DND-41 (cell line): ENCODE data around the gene CEP104.

Experiments
- ATAC-seq: fragments of 200-7000 bp; cut with Tn5 transposase; 3 replicates; pipeline ENCODE4 v1.9.1; 2021; ENCODE audit warnings: low read depth; ENCODE audit not compliant: insufficient read depth
- DNase-seq: peaks from one replicate; pipeline ENCODE4 v3.0.0-alpha.2; 2020
- H2AFZ ChIP-seq: 2 replicates; pipeline ENCODE4 v1.6.0; 2012; ENCODE audit warnings: low read depth, low read length
- H3K27ac ChIP-seq: 2 replicates; pipeline ENCODE4 v1.5.1; 2012; ENCODE audit warnings: low read length, inconsistent platforms
- H3K27me3 ChIP-seq: fragments of 200-600 bp; sonication (generic); 2 replicates; pipeline ENCODE4 v1.6.0; 2012; ENCODE audit warnings: low read length, mild to moderate bottlenecking, inconsistent platforms; ENCODE audit not compliant: insufficient read depth, poor library complexity
- H3K36me3 ChIP-seq: 2 replicates; pipeline ENCODE4 v1.5.1; 2012; ENCODE audit warnings: low read length, inconsistent platforms; ENCODE audit not compliant: insufficient read depth
- H3K4me1 ChIP-seq: 2 replicates; pipeline ENCODE4 v1.5.1; 2012; ENCODE audit warnings: mild to moderate bottlenecking, low read length; ENCODE audit not compliant: insufficient read depth
- H3K4me2 ChIP-seq: 2 replicates; pipeline ENCODE4 v1.6.0; 2012; ENCODE audit warnings: mild to moderate bottlenecking, moderate library complexity, low read length, inconsistent platforms; ENCODE audit not compliant: insufficient read depth
- H3K4me3 ChIP-seq, 2 experiments: fragments of 200-600 bp in 1 of 2; shearing (Covaris generic) in 1 of 2; 2 replicates each; pipeline ENCODE4 v1.5.1; 2012 to 2016; ENCODE audit warnings: inconsistent platforms in 2 of 2, low read length in 2 of 2, mild to moderate bottlenecking in 2 of 2, low read depth in 1 of 2, moderate library complexity in 1 of 2
- H3K79me2 ChIP-seq: 2 replicates; pipeline ENCODE4 v1.6.0; 2012; ENCODE audit warnings: low read length, inconsistent platforms; ENCODE audit not compliant: insufficient read depth
- H3K9ac ChIP-seq: 2 replicates; pipeline ENCODE4 v1.6.0; 2012; ENCODE audit warnings: low read depth, mild to moderate bottlenecking, inconsistent platforms, low read length, moderate library complexity
- H3K9me3 ChIP-seq: 2 replicates; pipeline ENCODE4 v1.5.1; 2012; ENCODE audit warnings: low read length, moderate library complexity, mild to moderate bottlenecking, inconsistent platforms; ENCODE audit not compliant: insufficient read depth, severe bottlenecking
- H4K20me1 ChIP-seq: 2 replicates; pipeline ENCODE4 v1.6.0; 2012; ENCODE audit warnings: low read length; ENCODE audit not compliant: insufficient read depth
- CTCF ChIP-seq: IDR thresholded peaks from 2 replicates; pipeline ENCODE4 v1.5.1; 2012; ENCODE audit warnings: borderline replicate concordance, low read length, moderate library complexity, mild to moderate bottlenecking; ENCODE audit not compliant: poor library complexity, severe bottlenecking; ENCODE audit errors: extremely low read depth
- EZH2 ChIP-seq: IDR thresholded peaks from 3 replicates; pipeline ENCODE4 v1.6.1; 2012; ENCODE audit warnings: borderline replicate concordance, low read depth, mild to moderate bottlenecking, moderate library complexity, low read length, inconsistent platforms; ENCODE audit not compliant: severe bottlenecking

CEP104 gene

GRCh38 chr1:3898994-3899753 is 42.2 kb upstream of the CEP104 start:
- peaks cover 5% of the 10 kb centered on the region for H3K9me3 ChIP-seq
- H3K9ac ChIP-seq: peak overlapping the region; percentile 94
- H2AFZ ChIP-seq: no peak overlapping the region
- no peaks in the 10 kb centered on the region for H3K27me3 ChIP-seq
- H3K4me3 ChIP-seq: peak overlapping the region; percentile 88 to 96
- H3K27ac ChIP-seq: peak overlapping the region; percentile 98
- no peak for ATAC-seq
- peaks cover 57% of the 10 kb centered on the region for H3K79me2 ChIP-seq
- TF ChIP-seq EZH2 (no peak), CTCF (no peak)
- peaks cover 60% of the 10 kb centered on the region for H3K4me1 ChIP-seq
- peaks cover 29% of the 10 kb centered on the region for H3K36me3 ChIP-seq
- no peak for DNase-seq
- peaks cover 29% of the 10 kb centered on the region for H4K20me1 ChIP-seq
- H3K4me2 ChIP-seq: peak overlapping the region; percentile 100

GRCh38 chr1:3898475-3898735 is 41.4 kb upstream of the CEP104 start:
- H3K27ac ChIP-seq: no peak overlapping the region
- no peak overlapping the region for H2AFZ ChIP-seq
- H3K79me2 ChIP-seq: peaks cover 65% of the 10 kb centered on the region
- H3K36me3 ChIP-seq: peaks cover 32% of the 10 kb centered on the region
- no peak for DNase-seq
- TF ChIP-seq CTCF (no peak), EZH2 (no peak)
- peaks cover 5% of the 10 kb centered on the region for H3K9me3 ChIP-seq
- ATAC-seq: no peak
- H4K20me1 ChIP-seq: peaks cover 32% of the 10 kb centered on the region
- peak overlapping the region; percentile 100; the same call in 1 of the 2 replicates for H3K4me2 ChIP-seq
- H3K4me1 ChIP-seq: peaks cover 52% of the 10 kb centered on the region
- H3K4me3 ChIP-seq: peak overlapping the region in 1 of 2 experiments; percentile 96; a peak in 1 of 4 replicates
- H3K9ac ChIP-seq: no peak overlapping the region
- no peaks in the 10 kb centered on the region for H3K27me3 ChIP-seq

- TF ChIP-seq CTCF (no peak), EZH2 (no peak)
- Histone ChIP-seq H3K9ac (no peak overlapping the region), H3K4me3 (no peak overlapping the region), H3K4me2 (no peak overlapping the region), H2AFZ (no peak overlapping the region), H3K9me3 (peaks cover 5% of the 10 kb centered on the region), H3K27ac (no peak overlapping the region), H3K4me1 (peaks cover 33% of the 10 kb centered on the region), H3K79me2 (peaks cover 74% of the 10 kb centered on the region), H3K27me3 (no peaks in the 10 kb centered on the region), H3K36me3 (peaks cover 44% of the 10 kb centered on the region), H4K20me1 (peaks cover 42% of the 10 kb centered on the region)
- DNase-seq: no peak
- ATAC-seq: no peak
These were observed 39.5 kb upstream of the CEP104 start for GRCh38 chr1:3896396-3897000.
